Activated naive CD8-positive, alpha-beta T cell (primary cell): ENCODE results near the gene COL6A2.
A peak's percentile ranks its signal among the peaks of the same experiment; 100 is the strongest.
"Not testable (repeated sequence)": the region's sequence is repeated elsewhere in the genome, so short reads cannot be mapped to it uniquely, and the experiment has no call there.

Experiments used
- H3K27ac Mint-ChIP-seq: one replicate; pipeline ENCODE4 v1.8.0; 2021; ENCODE audit warnings: mixed read lengths
- H3K27me3 Mint-ChIP-seq: one replicate; pipeline ENCODE4 v1.8.0; 2021; ENCODE audit warnings: mixed read lengths
- H3K36me3 Mint-ChIP-seq: one replicate; pipeline ENCODE4 v1.8.0; 2021; ENCODE audit warnings: mixed read lengths
- H3K4me1 Mint-ChIP-seq: one replicate; pipeline ENCODE4 v1.8.0; 2021; ENCODE audit warnings: low read depth, mixed read lengths
- H3K4me3 Mint-ChIP-seq: one replicate; pipeline ENCODE4 v1.8.0; 2021; ENCODE audit warnings: mild to moderate bottlenecking, mixed read lengths
- H3K9me3 Mint-ChIP-seq: one replicate; pipeline ENCODE4 v1.8.0; 2021; ENCODE audit warnings: low read depth, mixed read lengths

COL6A2 gene

GRCh38 chr21:46092811-46093667 lies 4.9 kb upstream of the COL6A2 start:
- Mint-ChIP-seq H3K9me3 (peaks cover 12% of the 10 kb centered on the region), H3K27me3 (no peaks in the 10 kb centered on the region), H3K27ac (no peak overlapping the region), H3K4me1 (peaks cover 4% of the 10 kb centered on the region), H3K36me3 (no peaks in the 10 kb centered on the region), H3K4me3 (no peak overlapping the region)

DNA sequence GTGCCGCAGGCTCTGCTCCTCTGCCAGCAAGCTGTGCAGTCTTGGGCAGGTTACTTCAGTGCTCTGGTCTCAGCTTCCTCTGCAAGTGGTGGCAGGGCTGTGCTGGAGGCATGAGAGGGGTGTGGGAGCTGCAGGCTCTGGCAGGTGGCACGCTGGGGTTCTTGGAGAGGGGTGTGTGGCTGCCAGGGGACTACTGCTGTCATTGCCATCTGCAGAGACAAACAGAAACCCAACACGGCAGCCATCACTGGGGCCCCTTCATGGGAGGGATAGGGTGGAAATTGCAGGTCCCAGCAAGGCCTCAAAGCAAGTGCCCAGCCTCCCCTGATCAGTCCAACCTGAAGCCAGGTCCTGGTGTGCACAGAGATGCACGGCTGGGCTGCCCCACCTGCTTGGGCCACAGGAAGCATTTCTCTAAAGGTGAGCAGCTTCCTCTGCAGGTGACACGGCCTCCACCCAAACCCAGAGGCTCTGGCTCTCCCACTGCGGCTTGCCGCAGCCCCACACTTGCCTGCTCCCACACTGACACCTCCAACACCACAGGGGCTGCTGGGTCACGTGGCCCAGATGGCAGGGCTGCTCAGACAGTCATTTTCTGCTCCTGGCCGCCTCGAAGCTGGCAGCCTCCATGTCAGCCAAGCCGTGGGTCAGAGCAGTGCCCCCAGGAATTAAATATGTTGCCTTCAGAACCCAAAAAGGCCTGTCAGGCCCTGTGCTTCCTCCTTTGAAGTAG lies 4.1 kb upstream of the COL6A2 start:
- Mint-ChIP-seq H3K27me3 (no peaks in the 10 kb centered on the region), H3K4me1 (peaks cover 4% of the 10 kb centered on the region), H3K9me3 (peaks cover 4% of the 10 kb centered on the region), H3K4me3 (no peak overlapping the region), H3K27ac (no peak overlapping the region), H3K36me3 (no peaks in the 10 kb centered on the region)

DNA sequence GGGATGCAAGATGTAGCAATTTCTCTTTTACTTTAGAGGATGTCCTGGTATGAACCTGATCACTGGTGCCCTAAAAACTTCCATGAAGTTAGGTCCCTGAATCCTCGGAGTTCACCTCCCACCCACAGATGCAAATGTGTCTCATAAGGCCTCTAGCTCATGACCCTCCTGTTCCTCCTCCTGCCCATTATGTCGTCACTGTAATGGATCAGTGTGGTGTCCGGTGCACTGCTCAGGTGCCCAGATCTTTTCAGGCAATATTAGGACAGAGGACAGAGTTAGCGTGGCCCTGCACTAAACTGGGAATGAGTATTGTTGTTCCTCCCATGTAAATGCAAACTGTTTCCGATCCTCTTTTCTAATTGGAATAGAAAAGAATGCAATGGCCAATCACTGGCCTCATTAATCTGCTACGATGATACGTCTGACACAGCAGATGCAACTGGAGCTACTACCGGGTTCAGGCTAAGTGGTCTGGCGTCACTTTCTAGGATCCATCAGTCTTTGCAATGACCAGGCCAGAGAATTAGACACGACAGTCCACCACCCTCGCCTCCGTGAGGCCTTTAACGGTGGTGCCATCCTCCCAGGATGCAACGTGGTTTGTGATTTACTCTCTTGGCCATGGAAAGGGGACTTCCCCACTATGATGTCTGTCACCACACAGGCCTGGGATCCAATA lies 3.4 kb upstream of the COL6A2 start:
- no peaks in the 10 kb centered on the region for H3K36me3 Mint-ChIP-seq
- no peak overlapping the region for H3K4me3 Mint-ChIP-seq
- no peaks in the 10 kb centered on the region for H3K27me3 Mint-ChIP-seq
- H3K27ac Mint-ChIP-seq = no peak overlapping the region
- peaks cover 4% of the 10 kb centered on the region for H3K9me3 Mint-ChIP-seq
- H3K4me1 Mint-ChIP-seq = peaks cover 6% of the 10 kb centered on the region

- peaks cover 10% of the 10 kb centered on the region for H3K4me1 Mint-ChIP-seq
- no peaks in the 10 kb centered on the region for H3K27me3 Mint-ChIP-seq
- H3K36me3 Mint-ChIP-seq = no peaks in the 10 kb centered on the region
- H3K27ac Mint-ChIP-seq = no peak overlapping the region
- H3K9me3 Mint-ChIP-seq = peaks cover 3% of the 10 kb centered on the region
- no peak overlapping the region for H3K4me3 Mint-ChIP-seq
Measured at GRCh38 chr21:46095083-46095719, 2.7 kb upstream of the COL6A2 start.

DNA sequence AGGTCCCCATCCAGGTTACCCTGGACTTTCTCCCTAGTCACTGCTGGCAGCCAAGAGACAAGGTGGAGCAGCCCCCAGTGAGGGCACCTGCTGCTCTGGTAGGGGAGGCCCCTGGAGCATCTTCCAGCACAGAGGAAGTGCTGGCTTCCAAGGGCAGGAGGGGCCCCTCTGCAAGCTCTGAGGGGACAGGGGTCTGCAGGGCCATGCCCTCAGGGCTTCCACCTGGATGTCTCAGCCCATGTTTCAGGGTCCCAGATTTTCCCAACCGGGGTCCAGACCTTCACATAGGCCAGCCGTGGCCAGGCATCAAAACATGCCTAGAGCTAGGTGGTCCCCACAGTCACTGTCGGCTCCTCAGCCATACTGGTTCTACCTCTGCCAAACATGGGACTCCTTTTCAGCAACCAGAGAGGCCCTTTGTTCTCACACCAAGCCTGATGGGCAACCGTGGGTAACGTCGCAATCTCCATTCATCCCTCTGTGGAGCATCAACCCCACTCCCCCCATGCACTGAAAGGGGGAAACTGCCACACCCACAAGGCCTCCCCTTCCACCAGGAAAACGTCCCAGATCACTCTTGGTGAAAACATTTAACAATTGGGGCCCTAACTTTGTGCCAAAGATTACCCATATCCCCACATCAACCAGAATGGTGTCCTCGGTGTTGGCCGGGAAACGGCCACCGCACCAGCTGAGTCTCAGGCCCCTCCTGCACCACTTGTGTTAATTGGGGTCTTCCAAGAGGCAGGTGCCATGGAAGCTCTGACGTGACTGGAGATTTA lies 1.9 kb upstream of the COL6A2 start:
- Mint-ChIP-seq H3K27me3 (no peaks in the 10 kb centered on the region), H3K36me3 (peaks cover 3% of the 10 kb centered on the region), H3K9me3 (no peaks in the 10 kb centered on the region), H3K27ac (peak overlapping the region; percentile 34), H3K4me1 (peaks cover 17% of the 10 kb centered on the region), H3K4me3 (peak overlapping the region; percentile 54)

- Mint-ChIP-seq H3K27ac (no peak overlapping the region), H3K4me1 (peaks cover 21% of the 10 kb centered on the region), H3K4me3 (peak overlapping the region; percentile 77)
Measured at GRCh38 chr21:46096596-46097335, 1.1 kb upstream of the COL6A2 start.

GRCh38 chr21:46098303-46099141 lies 610 bp downstream of the COL6A2 start:
- Mint-ChIP-seq H3K36me3 (peaks cover 11% of the 10 kb centered on the region), H3K27me3 (no peaks in the 10 kb centered on the region), H3K27ac (no peak overlapping the region), H3K4me3 (peak overlapping the region; percentile 83), H3K4me1 (peaks cover 21% of the 10 kb centered on the region), H3K9me3 (peaks cover 8% of the 10 kb centered on the region)

More at GRCh38 chr21:46096596-46097335, 1.1 kb upstream of the COL6A2 start:
- peaks cover 3% of the 10 kb centered on the region for H3K36me3 Mint-ChIP-seq
- H3K9me3 Mint-ChIP-seq = no peaks in the 10 kb centered on the region
- no peaks in the 10 kb centered on the region for H3K27me3 Mint-ChIP-seq

GRCh38 chr21:46099476-46099875 lies 1.6 kb downstream of the COL6A2 start:
- Mint-ChIP-seq H3K9me3 (peaks cover 11% of the 10 kb centered on the region), H3K4me3 (peak overlapping the region; percentile 83), H3K36me3 (peaks cover 18% of the 10 kb centered on the region), H3K27me3 (no peaks in the 10 kb centered on the region), H3K4me1 (peaks cover 21% of the 10 kb centered on the region), H3K27ac (no peak overlapping the region)

DNA sequence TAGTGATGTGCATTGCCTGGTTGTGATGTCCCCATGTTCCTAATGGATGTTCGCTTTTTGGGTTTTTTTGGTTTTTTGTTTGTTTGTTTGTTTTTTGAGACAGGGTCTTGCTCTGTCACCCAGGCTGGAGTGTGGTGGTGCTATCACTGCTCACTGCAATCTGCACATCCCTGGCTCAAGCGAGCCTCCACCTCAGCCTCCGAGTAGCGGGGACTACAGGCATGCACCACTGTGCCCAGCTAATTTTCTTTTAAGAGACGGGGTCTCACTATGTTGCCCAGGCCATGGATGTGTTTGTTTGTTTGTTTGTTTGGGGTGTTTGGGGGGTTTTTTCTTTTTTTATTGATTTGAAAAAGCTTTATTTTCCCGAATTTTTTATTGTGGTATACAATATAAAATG lies 2.1 kb downstream of the COL6A2 start:
- H3K9me3 Mint-ChIP-seq = peaks cover 11% of the 10 kb centered on the region
- peaks cover 21% of the 10 kb centered on the region for H3K4me1 Mint-ChIP-seq
- peak overlapping the region; percentile 58 for H3K4me3 Mint-ChIP-seq
- peaks cover 19% of the 10 kb centered on the region for H3K36me3 Mint-ChIP-seq
- no peak overlapping the region for H3K27ac Mint-ChIP-seq
- no peaks in the 10 kb centered on the region for H3K27me3 Mint-ChIP-seq

DNA sequence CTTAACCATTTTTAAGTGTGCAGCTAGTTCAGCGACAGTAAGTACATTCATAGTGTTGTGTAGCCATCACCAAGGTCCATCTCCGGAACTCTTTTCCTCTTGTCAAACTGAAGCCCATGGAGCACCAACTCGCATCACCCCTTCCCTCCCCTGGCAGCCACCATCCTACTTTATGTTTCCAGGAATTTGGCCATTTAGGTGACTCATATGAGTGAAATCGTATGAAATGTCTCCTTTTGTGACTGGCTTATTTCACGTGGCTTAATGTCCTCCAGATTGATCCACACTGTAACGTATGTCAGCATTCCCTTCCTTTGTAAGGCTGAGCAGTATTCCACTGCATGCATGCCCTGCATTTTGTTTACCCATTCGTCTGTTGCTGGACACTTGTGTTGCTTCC lies 2.5 kb downstream of the COL6A2 start:
- Mint-ChIP-seq H3K9me3 (peaks cover 11% of the 10 kb centered on the region), H3K4me1 (peaks cover 21% of the 10 kb centered on the region), H3K27me3 (no peaks in the 10 kb centered on the region), H3K36me3 (peaks cover 19% of the 10 kb centered on the region), H3K4me3 (peak overlapping the region; percentile 39), H3K27ac (no peak overlapping the region)

GRCh38 chr21:46100906-46101305 lies 3.0 kb downstream of the COL6A2 start:
- Mint-ChIP-seq H3K36me3 (peaks cover 21% of the 10 kb centered on the region), H3K9me3 (peaks cover 14% of the 10 kb centered on the region), H3K4me3 (peak overlapping the region; percentile 39), H3K27me3 (no peaks in the 10 kb centered on the region), H3K27ac (no peak overlapping the region), H3K4me1 (peaks cover 20% of the 10 kb centered on the region)

- Mint-ChIP-seq H3K4me3 (no peak overlapping the region), H3K9me3 (peaks cover 14% of the 10 kb centered on the region), H3K36me3 (peaks cover 28% of the 10 kb centered on the region), H3K4me1 (peaks cover 15% of the 10 kb centered on the region), H3K27me3 (no peaks in the 10 kb centered on the region), H3K27ac (peak overlapping the region; percentile 10)
Measured at GRCh38 chr21:46104104-46104503, 6.2 kb downstream of the COL6A2 start.

DNA sequence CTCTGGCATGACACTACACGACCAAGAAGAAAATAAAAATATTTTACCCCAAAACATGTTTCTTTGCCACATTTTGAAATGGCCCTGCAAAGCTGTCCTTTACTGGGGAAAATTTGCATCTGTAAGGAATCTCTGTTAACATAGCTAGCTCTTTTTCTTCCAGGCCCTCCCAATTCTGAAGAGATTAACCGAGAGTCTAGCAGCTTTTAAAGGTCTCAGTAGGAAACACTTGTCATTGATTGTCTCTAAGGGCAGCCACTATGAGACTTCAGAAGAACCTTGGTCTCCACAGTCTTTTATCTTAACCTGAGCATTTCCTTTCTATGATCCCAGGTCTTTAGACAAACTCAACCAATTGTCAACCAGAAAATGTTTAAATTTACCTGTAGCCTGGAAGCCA lies 9.5 kb downstream of the COL6A2 start:
- not testable (repeated sequence) for H3K4me3 Mint-ChIP-seq, H3K27ac Mint-ChIP-seq, H3K27me3 Mint-ChIP-seq, H3K4me1 Mint-ChIP-seq
- Mint-ChIP-seq H3K36me3 (peaks cover 21% of the 10 kb centered on the region), H3K9me3 (peaks cover 12% of the 10 kb centered on the region)
